BLaER1 treated with 17β-estradiol and CSF1 and Interleukin-3, amounts not matched to agents 10 nM and 100 nM (cell line): ENCODE results near the gene PLEKHA3.

Experiments used
- H3K27ac ChIP-seq, 11 experiments: shearing (Covaris generic); formaldehyde crosslinking; 2 replicates each; pipeline ENCODE4 v1.8.1; 2022
- H3K27me3 ChIP-seq, 11 experiments: shearing (Covaris generic); formaldehyde crosslinking; 2 replicates each; pipeline ENCODE4 v1.8.1; 2022
- H3K36me3 ChIP-seq, 11 experiments: shearing (Covaris generic); formaldehyde crosslinking; 2 replicates each; pipeline ENCODE4 v1.8.1; 2022
- H3K4me1 ChIP-seq, 10 experiments: shearing (Covaris generic); formaldehyde crosslinking; 2 replicates each; pipeline ENCODE4 v1.8.1; 2022
- H3K4me2 ChIP-seq, 11 experiments: shearing (Covaris generic); formaldehyde crosslinking; 2 replicates each; pipeline ENCODE4 v1.8.1; 2022
- H3K4me3 ChIP-seq, 10 experiments: shearing (Covaris generic); formaldehyde crosslinking; 2 replicates each; pipeline ENCODE4 v1.8.1; 2022
- H3K9ac ChIP-seq, 11 experiments: shearing (Covaris generic); formaldehyde crosslinking; 2 replicates each; pipeline ENCODE4 v1.8.1; 2022
- H3K9me3 ChIP-seq, 11 experiments: shearing (Covaris generic); formaldehyde crosslinking; replicated peaks in 1 of 11; 2 replicates each; pipeline ENCODE4 v1.8.1; 2022
- H4K20me1 ChIP-seq, 11 experiments: shearing (Covaris generic); formaldehyde crosslinking; 2 replicates each; pipeline ENCODE4 v1.8.1; 2022
- Cebpa-rat ChIP-seq, 11 experiments: shearing (Covaris generic); IDR thresholded peaks; 2 replicates each; pipeline ENCODE4 v1.8.1; 2022

PLEKHA3 gene

GRCh38 chr2:178480227-178481181 is at the start of gene PLEKHA3:
TSS of gene PLEKHA3 (plus strand) at chr2:178480457. CDS start at chr2:178480870, 413 bp downstream.
- no peak for TF ChIP-seq Cebpa-rat (IDR thresholded peaks at IDR 0.05)

DNA sequence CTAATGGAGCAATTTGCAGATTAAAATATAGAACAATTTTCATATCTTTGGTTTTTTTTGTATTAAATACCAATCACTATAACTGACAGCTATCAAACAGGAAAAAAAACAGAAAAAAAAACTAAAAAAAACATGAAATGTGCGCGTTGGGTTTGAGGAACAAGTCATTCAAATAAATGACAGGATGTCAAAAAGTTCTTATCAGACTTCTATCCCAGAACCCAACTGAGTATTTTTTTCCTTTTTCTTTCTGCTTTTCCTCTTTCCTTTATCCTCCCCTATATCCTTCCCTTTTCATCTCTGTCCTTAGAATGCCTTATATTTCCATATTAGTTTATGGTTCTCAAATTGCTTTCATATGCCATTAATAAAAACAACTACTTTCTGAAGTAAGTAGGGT is 43.6 kb upstream of the PLEKHA3 start:
- Histone ChIP-seq H3K27me3 (no peaks in the 10 kb centered on the region), H4K20me1 (peaks cover 0 to 12% (median 0%) of the 10 kb centered on the region in 11 experiments; a peak in 10 of 22 replicates), H3K36me3 (peaks cover 90 to 100% (median 100%) of the 10 kb centered on the region in 11 experiments), H3K27ac (no peak overlapping the region), H3K4me1 (no peaks in the 10 kb centered on the region), H3K4me2 (no peak overlapping the region), H3K9me3 (no peaks in the 10 kb centered on the region), H3K4me3 (no peak overlapping the region), H3K9ac (no peak overlapping the region)
- no peak for TF ChIP-seq Cebpa-rat (IDR thresholded peaks at IDR 0.05)

More at GRCh38 chr2:178480227-178481181, at the start of gene PLEKHA3:
- Histone ChIP-seq H4K20me1 (peaks cover 10 to 47% (median 40%) of the 10 kb centered on the region in 11 experiments; a peak in 15 of 22 replicates), H3K36me3 (peaks cover 0 to 10% (median 2%) of the 10 kb centered on the region in 11 experiments; a peak in 11 of 22 replicates), H3K9ac (peak within 1 kb of the TSS; percentile 86 to 92 (median 89)), H3K4me1 (peaks cover 26 to 67% (median 44%) of the 10 kb centered on the region in 10 experiments), H3K4me2 (peak within 1 kb of the TSS; percentile 82 to 99 (median 92)), H3K9me3 (no peaks in the 10 kb centered on the region), H3K4me3 (peak within 1 kb of the TSS; percentile 74 to 91 (median 86)), H3K27me3 (no peaks in the 10 kb centered on the region), H3K27ac (peak within 1 kb of the TSS; percentile 72 to 93 (median 87))

DNA sequence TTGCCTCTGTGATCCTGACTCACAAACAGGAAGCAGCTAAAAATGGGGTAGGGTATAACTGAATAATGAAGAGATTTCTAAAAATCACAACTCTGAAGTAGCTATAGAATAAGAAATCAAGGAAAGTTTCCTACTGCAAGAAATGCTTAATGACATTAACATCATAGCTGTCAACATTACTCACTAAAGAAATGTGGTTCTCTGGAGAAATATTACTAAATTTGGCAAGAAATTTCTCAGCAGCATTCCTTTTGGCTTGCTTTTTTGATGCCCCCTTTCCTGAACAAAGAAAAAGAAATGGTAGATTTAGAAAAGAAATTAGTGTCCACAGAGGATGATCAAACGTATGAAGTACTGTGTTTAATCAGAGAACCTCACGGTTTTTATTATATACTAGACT is 38.8 kb upstream of the PLEKHA3 start:
- no peak overlapping the region for H3K4me3 ChIP-seq
- H3K4me1 ChIP-seq = no peaks in the 10 kb centered on the region
- H3K36me3 ChIP-seq = peaks cover 89 to 100% (median 99%) of the 10 kb centered on the region in 11 experiments
- H3K27me3 ChIP-seq = no peaks in the 10 kb centered on the region
- H3K27ac ChIP-seq = no peak overlapping the region
- no peak overlapping the region for H3K9ac ChIP-seq
- H3K9me3 ChIP-seq = no peaks in the 10 kb centered on the region
- H3K4me2 ChIP-seq = no peak overlapping the region
- no peak for TF ChIP-seq Cebpa-rat (IDR thresholded peaks at IDR 0.05)
- peaks cover 0 to 27% (median 10%) of the 10 kb centered on the region in 11 experiments; a peak in 13 of 22 replicates for H4K20me1 ChIP-seq

DNA sequence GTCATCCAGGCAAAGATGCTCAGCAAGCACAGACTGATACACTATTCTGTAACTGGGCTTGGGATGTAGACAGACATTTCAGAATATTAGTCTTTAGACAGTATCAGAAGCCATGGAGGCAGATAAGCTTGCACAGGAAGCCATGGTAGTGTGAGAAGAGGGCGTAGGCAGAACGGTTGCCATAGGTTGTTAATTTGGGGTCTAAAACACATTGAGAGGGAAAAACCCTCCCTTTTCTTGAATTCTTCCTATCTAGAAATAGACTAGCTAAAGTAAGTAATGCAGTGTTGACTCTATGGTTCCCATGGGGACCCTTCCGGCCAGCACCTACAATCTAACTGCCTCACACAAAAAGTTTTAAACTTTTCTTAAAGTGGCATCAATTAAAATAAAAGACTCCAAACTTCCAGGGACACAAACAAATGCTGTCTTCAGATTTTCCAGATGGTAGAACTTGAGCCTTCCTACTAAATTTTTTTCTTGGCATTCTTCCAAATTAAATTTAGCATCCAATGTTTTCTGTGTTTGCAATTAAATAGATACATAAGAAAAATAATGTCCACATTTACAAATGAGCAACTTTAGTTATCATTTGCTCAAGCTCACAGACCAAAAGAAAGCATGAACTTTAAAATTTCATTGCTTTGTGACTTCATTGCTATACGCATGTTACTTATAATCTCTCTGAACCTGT is 31.1 kb upstream of the PLEKHA3 start:
- Histone ChIP-seq H3K27ac (no peak overlapping the region; a peak in 1 of 22 replicates), H3K4me1 (peaks cover 22 to 34% (median 25%) of the 10 kb centered on the region in 10 experiments), H4K20me1 (peaks cover 0 to 52% (median 28%) of the 10 kb centered on the region in 11 experiments; a peak in 16 of 22 replicates), H3K27me3 (no peaks in the 10 kb centered on the region), H3K4me2 (peak overlapping the region; percentile 69 to 98 (median 90); a peak in 21 of 22 replicates), H3K4me3 (peak overlapping the region in 9 of 10 experiments; percentile 73 to 94 (median 83); a peak in 13 of 20 replicates), H3K36me3 (peaks cover 37 to 53% (median 48%) of the 10 kb centered on the region in 11 experiments), H3K9ac (peak overlapping the region in 5 of 11 experiments; percentile 0 to 98 (median 97); a peak in 4 of 22 replicates), H3K9me3 (no peaks in the 10 kb centered on the region)
- no peak for TF ChIP-seq Cebpa-rat (IDR thresholded peaks at IDR 0.05)

- peaks cover 0 to 46% (median 27%) of the 10 kb centered on the region in 11 experiments; a peak in 16 of 22 replicates for H4K20me1 ChIP-seq
- H3K4me3 ChIP-seq = peak overlapping the region; percentile 73 to 94 (median 82)
- peak overlapping the region; percentile 88 to 99 (median 96) for H3K9ac ChIP-seq
- no peaks in the 10 kb centered on the region for H3K9me3 ChIP-seq
- peaks cover 29 to 45% (median 40%) of the 10 kb centered on the region in 11 experiments for H3K36me3 ChIP-seq
- H3K4me2 ChIP-seq = peak overlapping the region; percentile 69 to 98 (median 90)
- no peak for TF ChIP-seq Cebpa-rat (IDR thresholded peaks at IDR 0.05)
- peaks cover 22 to 34% (median 25%) of the 10 kb centered on the region in 10 experiments for H3K4me1 ChIP-seq
- no peaks in the 10 kb centered on the region for H3K27me3 ChIP-seq
- H3K27ac ChIP-seq = peak overlapping the region; percentile 91 to 99 (median 98); a peak in 21 of 22 replicates
Measured at GRCh38 chr2:178449700-178450523, 30.3 kb upstream of the PLEKHA3 start.

DNA sequence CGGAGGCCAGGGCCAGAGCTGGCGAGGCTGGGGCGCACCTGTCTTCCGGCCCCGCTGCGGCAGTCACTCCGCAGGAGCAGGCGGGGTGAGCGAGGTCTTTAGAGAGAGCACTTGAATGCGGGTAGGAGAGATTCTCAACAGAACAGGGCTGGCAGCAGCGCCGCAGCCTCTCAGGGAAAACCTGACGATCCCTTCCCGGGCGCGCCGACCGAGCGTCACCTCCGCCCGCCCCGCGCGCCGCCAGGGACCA is 29.8 kb upstream of the PLEKHA3 start:
- Histone ChIP-seq H3K36me3 (peaks cover 24 to 39% (median 34%) of the 10 kb centered on the region in 11 experiments), H4K20me1 (peaks cover 0 to 41% (median 27%) of the 10 kb centered on the region in 11 experiments; a peak in 16 of 22 replicates), H3K9me3 (no peaks in the 10 kb centered on the region), H3K4me2 (peak overlapping the region; percentile 69 to 98 (median 90)), H3K27ac (peak overlapping the region; percentile 91 to 99 (median 98)), H3K27me3 (no peaks in the 10 kb centered on the region), H3K4me1 (peaks cover 22 to 34% (median 25%) of the 10 kb centered on the region in 10 experiments), H3K9ac (peak overlapping the region; percentile 88 to 99 (median 96)), H3K4me3 (peak overlapping the region; percentile 73 to 94 (median 82))
- no peak for TF ChIP-seq Cebpa-rat (IDR thresholded peaks at IDR 0.05)

GRCh38 chr2:178450774-178451525 is 29.3 kb upstream of the PLEKHA3 start, which contains the start of the genes PJVK and PRKRA:
TSS of gene PJVK (plus strand) at chr2:178451378. CDS start at chr2:178453410, 2,032 bp downstream.
TSS of gene PRKRA (minus strand) at chr2:178451175. CDS start at chr2:178451030, 145 bp downstream.
- Histone ChIP-seq H3K9ac (peak within 1 kb of the TSS; percentile 88 to 99 (median 96)), H3K27ac (peak within 1 kb of the TSS; percentile 91 to 99 (median 98)), H3K27me3 (no peaks in the 10 kb centered on the region), H3K4me1 (peaks cover 22 to 34% (median 25%) of the 10 kb centered on the region in 10 experiments), H4K20me1 (peaks cover 0 to 36% (median 27%) of the 10 kb centered on the region in 11 experiments; a peak in 16 of 22 replicates), H3K4me3 (peak within 1 kb of the TSS; percentile 73 to 94 (median 82)), H3K36me3 (peaks cover 19 to 34% (median 29%) of the 10 kb centered on the region in 11 experiments), H3K4me2 (peak within 1 kb of the TSS; percentile 86 to 98 (median 92)), H3K9me3 (no peaks in the 10 kb centered on the region)
- no peak for TF ChIP-seq Cebpa-rat (IDR thresholded peaks at IDR 0.05)
